Nephron (organoid): Measurements from ENCODE around the gene ZNF205.
A peak's percentile ranks its signal among the peaks of the same experiment; 100 is the strongest.

ENCODE experiments used
- H3K27ac Mint-ChIP-seq, 3 experiments: 2 replicates each; pipeline ENCODE4 v1.8.0; 2020; ENCODE audit warnings: mixed read lengths in 3 of 3, mild to moderate bottlenecking in 2 of 3, moderate library complexity in 1 of 3
- H3K27me3 Mint-ChIP-seq: 2 replicates; pipeline ENCODE4 v1.8.0; 2021; ENCODE audit warnings: low read depth, mild to moderate bottlenecking, moderate library complexity, mixed read lengths
- H3K36me3 Mint-ChIP-seq: 2 replicates; pipeline ENCODE4 v1.8.0; 2020; ENCODE audit warnings: low read depth, mixed read lengths
- H3K4me1 Mint-ChIP-seq: 2 replicates; pipeline ENCODE4 v1.8.0; 2020; ENCODE audit warnings: mixed read lengths
- H3K4me3 Mint-ChIP-seq, 3 experiments: 2 replicates each; pipeline ENCODE4 v1.8.0; 2020; ENCODE audit warnings: mild to moderate bottlenecking in 3 of 3, mixed read lengths in 3 of 3, moderate library complexity in 2 of 3
- H3K9me3 Mint-ChIP-seq: 2 replicates; pipeline ENCODE4 v1.8.0; 2020; ENCODE audit warnings: mixed read lengths
- TF ChIP-seq, protein P1 (sequence below), 3 experiments: fragments of 200-600 bp; sonication (generic); IDR thresholded peaks; one replicate each; pipeline ENCODE4 v1.5.0; 2021; ENCODE audit warnings: antibody characterized with exemption in 3 of 3; ENCODE audit not compliant: unreplicated experiment in 3 of 3

ZNF205 gene

DNA sequence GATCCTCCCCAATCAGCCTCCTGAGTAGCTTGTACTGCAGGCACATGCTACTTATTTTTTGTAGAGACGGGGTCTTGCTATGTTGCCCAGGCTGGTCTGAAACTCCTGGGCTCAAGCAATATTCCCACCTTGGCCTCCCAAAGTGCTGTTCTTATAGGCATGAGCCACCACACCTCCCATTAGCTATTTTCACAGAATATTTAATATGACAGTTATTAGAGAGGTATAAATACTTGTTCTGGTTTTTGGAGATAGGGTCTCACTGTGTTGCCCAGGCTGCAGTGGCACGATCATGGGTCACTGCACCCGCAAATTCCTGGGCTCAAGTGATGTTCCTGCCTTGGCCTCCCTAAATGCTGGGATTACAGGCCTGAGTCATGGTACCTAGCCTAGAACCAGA lies 43.6 kb downstream of the ZNF205 start:
- Mint-ChIP-seq H3K27me3 (peaks cover 43% of the 10 kb centered on the region), H3K4me1 (peaks cover 26% of the 10 kb centered on the region), H3K27ac (no peak overlapping the region), H3K4me3 (no peak overlapping the region), H3K36me3 (no peaks in the 10 kb centered on the region), H3K9me3 (peaks cover 7% of the 10 kb centered on the region)
- TF ChIP-seq, protein P1, sequence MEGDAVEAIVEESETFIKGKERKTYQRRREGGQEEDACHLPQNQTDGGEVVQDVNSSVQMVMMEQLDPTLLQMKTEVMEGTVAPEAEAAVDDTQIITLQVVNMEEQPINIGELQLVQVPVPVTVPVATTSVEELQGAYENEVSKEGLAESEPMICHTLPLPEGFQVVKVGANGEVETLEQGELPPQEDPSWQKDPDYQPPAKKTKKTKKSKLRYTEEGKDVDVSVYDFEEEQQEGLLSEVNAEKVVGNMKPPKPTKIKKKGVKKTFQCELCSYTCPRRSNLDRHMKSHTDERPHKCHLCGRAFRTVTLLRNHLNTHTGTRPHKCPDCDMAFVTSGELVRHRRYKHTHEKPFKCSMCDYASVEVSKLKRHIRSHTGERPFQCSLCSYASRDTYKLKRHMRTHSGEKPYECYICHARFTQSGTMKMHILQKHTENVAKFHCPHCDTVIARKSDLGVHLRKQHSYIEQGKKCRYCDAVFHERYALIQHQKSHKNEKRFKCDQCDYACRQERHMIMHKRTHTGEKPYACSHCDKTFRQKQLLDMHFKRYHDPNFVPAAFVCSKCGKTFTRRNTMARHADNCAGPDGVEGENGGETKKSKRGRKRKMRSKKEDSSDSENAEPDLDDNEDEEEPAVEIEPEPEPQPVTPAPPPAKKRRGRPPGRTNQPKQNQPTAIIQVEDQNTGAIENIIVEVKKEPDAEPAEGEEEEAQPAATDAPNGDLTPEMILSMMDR (IDR thresholded peaks at IDR 0.05; ENCODE audit: unreplicated experiment in 3 of 3): no peak

DNA sequence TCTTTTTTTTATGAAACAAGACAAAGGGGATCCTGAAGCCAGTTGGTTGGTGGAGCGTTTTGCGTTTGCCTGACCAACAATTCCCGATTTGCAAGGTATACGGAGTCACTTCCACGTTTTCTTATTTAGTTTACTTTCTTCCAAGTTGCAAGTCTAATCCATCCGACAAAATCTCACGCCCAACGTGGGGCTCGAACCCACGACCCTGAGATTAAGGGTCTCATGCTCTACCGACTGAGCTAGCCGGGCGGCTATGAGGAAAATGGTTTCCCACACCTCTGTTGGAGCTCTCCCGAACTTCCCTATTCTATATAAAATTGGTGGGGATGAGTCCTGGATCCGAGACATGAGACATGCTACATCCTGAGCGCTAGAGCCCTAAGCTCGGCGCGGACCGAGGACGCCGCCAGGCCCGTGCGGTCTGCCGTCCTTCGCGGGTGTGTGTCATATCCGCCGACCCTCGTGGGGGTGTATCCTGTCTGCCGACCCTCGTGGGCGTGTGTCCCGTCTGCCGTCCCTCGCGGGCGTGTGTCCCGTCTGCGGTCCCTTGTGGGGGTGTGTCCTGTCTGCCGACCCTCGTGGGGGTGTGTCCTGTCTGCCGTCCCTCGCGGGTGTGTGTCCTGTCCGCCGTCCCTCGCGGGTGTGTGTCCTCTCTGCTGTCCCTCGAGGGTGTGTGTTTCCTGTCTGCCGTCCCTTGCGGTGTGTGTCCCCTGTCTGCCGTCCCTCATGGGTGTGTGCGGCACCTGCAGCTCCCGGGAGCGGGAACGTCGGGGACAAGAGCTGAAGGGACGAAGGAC lies 45.0 kb downstream of the ZNF205 start:
- Mint-ChIP-seq H3K9me3 (peaks cover 7% of the 10 kb centered on the region), H3K27me3 (peaks cover 39% of the 10 kb centered on the region), H3K27ac (peak overlapping the region in 1 of 3 experiments; percentile 53), H3K4me3 (peak overlapping the region; percentile 89 to 92 (median 90)), H3K4me1 (peaks cover 20% of the 10 kb centered on the region), H3K36me3 (no peaks in the 10 kb centered on the region)
- TF ChIP-seq, protein P1 (IDR thresholded peaks at IDR 0.05; ENCODE audit: unreplicated experiment in 3 of 3): no peak

DNA sequence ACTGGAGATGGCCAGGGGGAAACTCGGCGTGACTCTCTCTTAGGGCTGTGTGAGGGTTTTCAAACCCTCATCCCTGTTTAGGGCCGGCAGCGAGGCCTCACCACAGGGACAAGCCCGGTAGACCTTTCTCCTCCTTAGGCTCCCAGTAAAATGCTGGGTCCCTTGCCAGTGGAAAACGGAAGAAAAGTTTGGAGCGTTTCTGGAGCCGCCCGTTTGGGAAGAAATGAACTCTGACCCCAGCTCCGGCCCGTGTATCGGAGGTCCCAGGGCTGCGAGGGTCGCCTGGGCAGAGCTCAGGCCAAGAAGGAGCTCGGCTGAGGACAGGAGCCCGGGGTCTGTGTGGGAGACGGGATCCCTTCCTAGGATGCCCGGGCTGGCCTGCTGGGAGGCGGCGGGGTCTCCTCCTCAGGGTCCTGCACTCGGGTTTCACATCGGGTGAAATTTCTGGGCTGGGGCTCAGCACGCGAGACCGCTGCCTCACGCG lies 45.7 kb downstream of the ZNF205 start:
- Mint-ChIP-seq H3K36me3 (no peaks in the 10 kb centered on the region), H3K4me1 (peaks cover 16% of the 10 kb centered on the region), H3K27me3 (peaks cover 39% of the 10 kb centered on the region), H3K9me3 (peaks cover 2% of the 10 kb centered on the region), H3K27ac (peak overlapping the region in 1 of 3 experiments; percentile 53), H3K4me3 (peak overlapping the region; percentile 89 to 92 (median 90))
- TF ChIP-seq, protein P1 (IDR thresholded peaks at IDR 0.05; ENCODE audit: unreplicated experiment in 3 of 3): no peak

DNA sequence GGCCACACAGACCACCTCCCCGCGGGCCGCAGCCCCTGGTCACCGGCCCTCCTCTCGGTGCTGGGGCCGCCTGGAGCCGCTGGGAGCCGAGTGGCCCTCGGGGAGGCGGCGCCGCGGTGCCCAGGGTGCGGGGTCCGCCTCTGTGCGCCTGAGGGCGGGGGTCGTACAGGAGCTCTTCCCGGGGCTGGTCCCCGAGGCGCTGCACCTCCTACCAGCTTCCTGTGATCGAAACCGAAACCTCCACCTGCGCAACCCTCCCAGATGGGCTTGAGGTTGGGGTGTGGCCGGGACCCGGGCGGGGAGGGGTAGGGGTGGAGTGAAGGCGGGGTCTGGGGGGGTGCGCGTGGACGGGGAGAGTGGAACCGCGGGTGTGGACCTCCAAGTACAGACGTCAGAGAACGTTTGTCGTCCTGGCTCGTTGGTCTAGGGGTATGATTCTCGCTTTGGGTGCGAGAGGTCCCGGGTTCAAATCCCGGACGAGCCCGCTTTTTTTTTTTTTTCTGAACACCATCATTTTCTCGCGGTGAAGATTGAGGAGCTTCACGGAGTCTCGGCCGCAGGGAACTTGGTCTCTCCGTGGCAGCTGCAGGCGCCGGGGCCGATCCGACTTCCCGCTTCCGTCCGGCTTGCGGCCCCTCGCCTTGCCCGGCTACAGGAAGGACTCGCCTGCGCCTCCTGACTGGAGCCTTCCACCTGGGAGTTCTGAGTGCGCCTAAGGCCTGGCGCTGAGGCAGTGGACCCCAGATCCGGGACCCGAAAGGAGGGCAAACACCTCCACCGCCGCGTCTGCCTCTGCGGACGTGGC lies 46.3 kb downstream of the ZNF205 start:
- Mint-ChIP-seq H3K4me1 (peaks cover 16% of the 10 kb centered on the region), H3K27ac (peak overlapping the region; percentile 56 to 86 (median 60)), H3K36me3 (no peaks in the 10 kb centered on the region), H3K9me3 (peaks cover 2% of the 10 kb centered on the region), H3K27me3 (peaks cover 46% of the 10 kb centered on the region), H3K4me3 (peak overlapping the region; percentile 91 to 93 (median 92))
- TF ChIP-seq, protein P1 (IDR thresholded peaks at IDR 0.05; ENCODE audit: unreplicated experiment in 3 of 3): no peak

DNA sequence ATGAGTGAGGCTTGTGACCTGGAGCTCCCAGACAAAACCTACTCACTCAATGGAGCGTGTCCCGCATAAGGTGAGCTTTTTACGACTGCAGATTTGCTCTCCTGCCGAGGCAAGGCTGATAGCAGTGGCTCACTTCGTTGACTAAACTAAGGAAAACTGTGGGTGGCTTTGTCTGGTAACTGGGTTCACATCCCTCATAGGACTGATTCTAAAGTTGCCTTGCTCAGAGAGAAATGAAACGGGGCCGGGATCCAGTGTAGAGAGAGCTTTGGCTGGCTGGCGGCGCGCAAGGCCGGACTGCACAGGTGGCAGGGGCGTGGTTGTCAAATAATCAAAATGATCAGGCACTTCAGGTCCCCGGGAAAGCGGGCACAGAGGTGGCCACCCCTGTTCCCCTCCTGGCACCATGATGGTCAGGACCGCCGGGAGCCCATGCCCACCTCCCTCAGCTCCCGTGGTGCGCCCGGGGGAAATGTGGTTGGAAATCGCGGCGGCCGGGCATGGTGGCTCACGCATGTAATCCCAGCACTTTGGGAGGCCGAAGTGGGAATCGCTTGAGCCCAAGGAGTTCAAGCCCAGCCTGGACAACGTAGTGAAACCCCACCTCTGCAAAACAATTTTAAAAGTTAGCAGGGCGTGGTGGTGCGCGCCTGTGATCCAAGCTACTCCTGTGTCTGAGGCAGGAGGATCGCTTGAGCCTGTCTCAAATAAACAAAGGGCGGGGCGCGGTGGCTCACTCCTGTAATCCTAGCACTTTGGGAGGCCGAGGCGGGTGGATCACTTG lies 49.0 kb downstream of the ZNF205 start:
- Mint-ChIP-seq H3K4me1 (peaks cover 16% of the 10 kb centered on the region), H3K4me3 (peak overlapping the region; percentile 56 to 75 (median 72)), H3K9me3 (no peaks in the 10 kb centered on the region), H3K27me3 (peaks cover 62% of the 10 kb centered on the region), H3K27ac (no peak overlapping the region), H3K36me3 (no peaks in the 10 kb centered on the region)
- TF ChIP-seq, protein P1 (IDR thresholded peaks at IDR 0.05; ENCODE audit: unreplicated experiment in 3 of 3): no peak
